Testis (tissue), 3 donors: ENCODE data around the gene SKAP1. TPM values are rescaled to one million over a fixed set of nuclear protein-coding genes. Genes with fewer than 3 reads are reported as not detected.

Source experiments
- DNase-seq: peaks from one replicate; pipeline ENCODE4 v3.0.0-alpha.2; 2019
- H3K27ac ChIP-seq, 2 donors: fragments of 200-600 bp; sonication (generic); one replicate each; pipeline ENCODE4 v1.5.1; 2019
- H3K27me3 ChIP-seq: fragments of 200-600 bp; sonication (generic); one replicate; pipeline ENCODE4 v1.5.1; 2019
- H3K36me3 ChIP-seq: fragments of 200-600 bp; sonication (generic); one replicate; pipeline ENCODE4 v1.5.1; 2017; ENCODE audit warnings: low read depth; ENCODE audit errors: missing control alignments
- H3K4me1 ChIP-seq: fragments of 200-600 bp; sonication (generic); one replicate; pipeline ENCODE4 v1.5.1; 2019
- H3K4me3 ChIP-seq, 2 donors: fragments of 200-600 bp; sonication (generic); one replicate each; pipeline ENCODE4 v1.5.1; 2017 to 2019
- H3K9me3 ChIP-seq: fragments of 200-600 bp; sonication (generic); one replicate; pipeline ENCODE4 v1.5.1; 2017
- POLR2A ChIP-seq: fragments of 450-650 bp; IDR thresholded peaks from one replicate; pipeline ENCODE4 v1.6.1; 2017; ENCODE audit warnings: antibody characterized with exemption, mild to moderate bottlenecking, moderate library complexity
- WGBS, 2 donors: methylation state at CpG; one replicate each; pipeline ENCODE4 v1.1.5; 2018; 5-methylcytosine and 5-hydroxymethylcytosine counted together
- intact Hi-C: fragments of 100-400 bp; cut with DNase I; formaldehyde crosslinking; loops from one replicate; pipeline ENCODE4 v1.15.1; 2023; ENCODE audit warnings: low total_unique reads
- polyA plus RNA-seq: library from polyadenylated mRNA; stranded (reverse); fragments of 350-450 nt; fragmentation: Illumina TruSeq; extraction: RNeasy Lipid Tissue Mini Kit (QIAGEN cat#74804); gene quantifications from one replicate; pipeline ENCODE4 v1.2.3, GENCODE V29; 2014; ENCODE audit warnings: low read depth, low replicate concordance; ENCODE audit not compliant: insufficient read depth
- total RNA-seq, 2 donors: library from RNA; depleted of rRNA; stranded (reverse); fragments of >200 nt; gene quantifications; one replicate each; pipeline ENCODE4 v1.2.3, GENCODE V29; 2016
- TF ChIP-seq, protein P1 (sequence below), 3 experiments: fragments of 450-650 bp in 2 of 3; fragments of 200-600 bp in 1 of 3; sonication (generic) in 1 of 3; IDR thresholded peaks; one replicate each; pipeline ENCODE4 v1.5.1; 2016 to 2019; ENCODE audit warnings: antibody characterized with exemption in 3 of 3, mild to moderate bottlenecking in 2 of 3, moderate library complexity in 1 of 3

SKAP1 gene
- total and polyA plus RNA-seq, 3 donors from 2014 or later: 9.0 to 34.1 (median 16.9) TPM

DNA sequence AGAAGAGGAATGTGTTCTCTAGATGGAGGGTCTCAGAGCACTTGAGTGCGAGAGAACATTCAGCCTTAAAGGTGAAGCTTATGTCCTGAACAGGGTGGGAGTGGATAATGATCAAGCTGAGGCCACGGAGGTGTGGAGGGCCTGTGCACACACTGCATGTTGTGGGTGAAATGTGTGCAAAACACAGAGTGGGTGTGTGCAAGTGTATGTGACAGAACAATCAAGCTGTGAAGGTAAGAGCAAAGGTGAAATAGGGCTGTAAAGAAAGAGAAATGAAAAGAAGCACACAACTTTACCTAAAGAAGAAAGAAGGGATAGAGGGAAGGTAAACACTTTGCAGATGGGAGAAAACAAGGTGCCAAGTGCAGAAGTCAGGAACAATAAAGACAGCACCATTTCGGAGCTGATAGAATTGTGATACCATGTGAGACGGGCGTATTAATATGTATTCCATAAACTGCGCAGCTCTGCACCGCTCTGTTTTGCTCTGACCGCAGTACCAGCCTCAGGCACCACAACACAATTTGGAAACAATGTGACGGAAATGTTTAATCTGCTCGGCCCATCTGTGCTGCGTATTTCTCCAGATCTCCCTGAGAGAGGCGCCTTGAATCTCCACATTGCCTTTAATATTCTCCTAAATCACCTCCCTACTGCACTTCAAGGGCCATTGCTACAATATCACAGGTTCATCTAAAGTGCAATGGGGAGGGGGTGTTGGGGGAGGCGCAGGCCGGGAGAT is 281.8 kb downstream of the SKAP1 start:
- Histone ChIP-seq H3K27ac (no peak overlapping the region), H3K27me3 (no peaks in the 10 kb centered on the region), H3K4me3 (no peak overlapping the region), H3K4me1 (no peaks in the 10 kb centered on the region), H3K36me3 (no peaks in the 10 kb centered on the region), H3K9me3 (no peaks in the 10 kb centered on the region)
- no peak for TF ChIP-seq POLR2A
- TF ChIP-seq, protein P1, sequence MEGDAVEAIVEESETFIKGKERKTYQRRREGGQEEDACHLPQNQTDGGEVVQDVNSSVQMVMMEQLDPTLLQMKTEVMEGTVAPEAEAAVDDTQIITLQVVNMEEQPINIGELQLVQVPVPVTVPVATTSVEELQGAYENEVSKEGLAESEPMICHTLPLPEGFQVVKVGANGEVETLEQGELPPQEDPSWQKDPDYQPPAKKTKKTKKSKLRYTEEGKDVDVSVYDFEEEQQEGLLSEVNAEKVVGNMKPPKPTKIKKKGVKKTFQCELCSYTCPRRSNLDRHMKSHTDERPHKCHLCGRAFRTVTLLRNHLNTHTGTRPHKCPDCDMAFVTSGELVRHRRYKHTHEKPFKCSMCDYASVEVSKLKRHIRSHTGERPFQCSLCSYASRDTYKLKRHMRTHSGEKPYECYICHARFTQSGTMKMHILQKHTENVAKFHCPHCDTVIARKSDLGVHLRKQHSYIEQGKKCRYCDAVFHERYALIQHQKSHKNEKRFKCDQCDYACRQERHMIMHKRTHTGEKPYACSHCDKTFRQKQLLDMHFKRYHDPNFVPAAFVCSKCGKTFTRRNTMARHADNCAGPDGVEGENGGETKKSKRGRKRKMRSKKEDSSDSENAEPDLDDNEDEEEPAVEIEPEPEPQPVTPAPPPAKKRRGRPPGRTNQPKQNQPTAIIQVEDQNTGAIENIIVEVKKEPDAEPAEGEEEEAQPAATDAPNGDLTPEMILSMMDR (IDR thresholded peaks at IDR 0.05): no peak
- WGBS, 2 donors: 54 to 63% methylated on average over 14 of the region's 14 CpGs
- peak; percentile 27 for DNase-seq
- intact Hi-C loops: no loop called here

DNA sequence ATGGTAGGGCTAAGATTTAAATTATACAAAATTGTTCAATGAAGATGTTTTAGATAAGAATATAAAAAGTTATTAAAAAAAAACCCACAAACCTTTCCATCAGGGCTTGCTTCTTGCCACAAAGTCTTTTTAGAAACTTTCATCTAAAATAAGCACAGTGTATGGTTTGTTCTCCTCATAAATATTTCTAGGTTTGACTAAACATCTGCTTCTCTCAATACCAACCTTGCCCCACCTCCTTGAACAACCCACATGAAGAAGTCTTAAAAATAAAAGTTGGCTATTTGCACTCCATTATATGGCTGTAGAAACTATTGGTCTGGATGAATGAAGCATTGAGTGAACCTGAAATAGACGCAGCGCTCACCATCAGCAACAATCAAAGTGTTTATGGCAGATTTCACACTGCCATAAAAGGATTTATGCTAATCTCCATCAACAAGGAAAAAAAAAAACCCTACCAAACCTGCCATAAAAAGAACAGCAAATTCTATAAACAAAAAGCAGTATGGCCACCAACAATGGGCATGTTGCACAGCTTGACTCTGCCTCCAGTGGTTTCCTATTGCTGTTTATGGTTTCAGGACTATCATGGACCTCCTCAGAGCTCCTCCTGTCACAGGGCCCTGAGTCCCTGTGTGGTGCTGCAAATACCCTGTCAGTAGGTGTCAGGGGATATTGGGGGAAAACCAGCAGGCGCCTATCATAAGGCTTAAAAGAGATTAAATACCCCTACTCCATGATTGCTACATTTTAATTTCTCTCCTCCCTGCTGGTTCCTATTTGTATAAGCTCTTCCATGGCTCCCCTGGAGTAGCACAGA is 284.8 kb downstream of the SKAP1 start:
- Histone ChIP-seq H3K9me3 (no peaks in the 10 kb centered on the region), H3K36me3 (no peaks in the 10 kb centered on the region), H3K4me3 (no peak overlapping the region), H3K27me3 (no peaks in the 10 kb centered on the region), H3K27ac (no peak overlapping the region), H3K4me1 (no peaks in the 10 kb centered on the region)
- 92 to 94% methylated on average over 3 of the region's 3 CpGs for WGBS, 2 donors
- intact Hi-C loops: no loop called here
- TF ChIP-seq POLR2A: no peak
- TF ChIP-seq, protein P1 (IDR thresholded peaks at IDR 0.05): no peak
- no peak for DNase-seq

DNA sequence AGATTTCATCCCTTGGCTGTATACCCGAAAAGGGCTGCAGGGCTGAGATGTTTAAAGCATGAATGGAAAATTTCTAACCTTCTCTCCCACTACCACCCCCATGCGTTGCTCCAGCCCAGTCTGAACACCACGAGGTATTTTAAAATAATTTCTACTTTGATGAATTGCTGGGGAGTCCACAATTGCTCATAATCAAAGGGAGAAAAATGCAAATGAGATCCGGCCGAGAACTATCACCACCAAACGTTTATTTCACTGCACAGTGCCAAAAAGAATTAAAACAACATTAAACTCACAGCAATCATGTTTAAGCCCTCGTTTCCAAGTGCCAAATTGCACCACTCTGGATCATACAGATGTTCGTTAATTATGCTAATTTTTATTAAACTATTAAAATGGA is 285.8 kb downstream of the SKAP1 start:
- TF ChIP-seq POLR2A: no peak
- TF ChIP-seq, protein P1 (IDR thresholded peaks at IDR 0.05): no peak
- Histone ChIP-seq H3K9me3 (no peaks in the 10 kb centered on the region), H3K4me3 (no peak overlapping the region), H3K27ac (no peak overlapping the region), H3K36me3 (no peaks in the 10 kb centered on the region), H3K27me3 (no peaks in the 10 kb centered on the region), H3K4me1 (no peaks in the 10 kb centered on the region)
- intact Hi-C loops: no loop called here
- no peak for DNase-seq
- WGBS, 2 donors: 58 to 64% methylated on average over 8 of the region's 8 CpGs

DNA sequence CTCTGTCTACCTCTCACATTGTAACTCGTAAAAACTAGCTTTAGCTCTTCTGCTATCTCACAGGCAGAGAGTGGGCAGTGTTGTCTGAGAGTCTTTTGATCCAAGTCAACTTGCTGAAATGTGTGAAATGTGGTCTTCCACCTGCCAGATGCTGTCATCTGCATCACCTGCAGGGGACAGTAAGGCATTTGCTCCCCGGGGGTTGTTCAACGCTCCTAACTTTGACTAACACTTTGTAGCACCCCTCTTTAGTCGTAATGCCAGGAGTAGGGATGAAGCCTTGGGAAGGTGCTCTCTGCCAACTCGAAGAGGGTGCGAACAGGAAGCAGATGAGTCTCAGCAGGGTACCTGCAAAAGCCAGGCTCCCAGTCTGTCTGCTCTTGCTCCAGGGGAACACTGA is 286.4 kb downstream of the SKAP1 start:
- TF ChIP-seq POLR2A: no peak
- TF ChIP-seq, protein P1 (IDR thresholded peaks at IDR 0.05): no peak
- no peaks in the 10 kb centered on the region for H3K27me3 ChIP-seq
- H3K36me3 ChIP-seq: no peaks in the 10 kb centered on the region
- intact Hi-C loops: no loop called here
- no peaks in the 10 kb centered on the region for H3K4me1 ChIP-seq
- WGBS, 2 donors: 57 to 84% methylated on average over 6 of the region's 6 CpGs
- DNase-seq: no peak
- H3K27ac ChIP-seq: no peak overlapping the region
- no peak overlapping the region for H3K4me3 ChIP-seq
- H3K9me3 ChIP-seq: no peaks in the 10 kb centered on the region
